ENCODE data around the gene HYAL3. TPM values are rescaled to one million over a fixed set of nuclear protein-coding genes. Genes with fewer than 3 reads are reported as not detected.

HYAL3 gene
- total RNA-seq, 1 donor from 2014 or later, result 3.6 TPM

GRCh38 chr3:50258029-50258680 lies 41.0 kb downstream of the HYAL3 start:
- peak overlapping the region; percentile 89 for H3K27ac Mint-ChIP-seq

GRCh38 chr3:50256978-50257890 lies 42.0 kb downstream of the HYAL3 start:
- peak; percentile 65 for TF ChIP-seq CTCF (IDR thresholded peaks at IDR 0.05; ENCODE audit: unreplicated experiment)
- Mint-ChIP-seq H3K9me3 (ENCODE audit: low read depth) (no peaks in the 10 kb centered on the region), H3K4me1 (ENCODE audit: low read depth) (peaks cover 28% of the 10 kb centered on the region), H3K27me3 (no peaks in the 10 kb centered on the region), H3K4me3 (ENCODE audit: low read depth) (no peak overlapping the region), H3K27ac (peak overlapping the region; percentile 89), H3K36me3 (ENCODE audit: insufficient read depth) (peaks cover 11% of the 10 kb centered on the region)
- no peak for DNase-seq (ENCODE audit: low spot score, unreplicated experiment)

More at GRCh38 chr3:50258029-50258680, 41.0 kb downstream of the HYAL3 start:
- Mint-ChIP-seq H3K27me3 (no peaks in the 10 kb centered on the region), H3K9me3 (ENCODE audit: low read depth) (no peaks in the 10 kb centered on the region), H3K36me3 (ENCODE audit: insufficient read depth) (peaks cover 11% of the 10 kb centered on the region), H3K4me3 (ENCODE audit: low read depth) (no peak overlapping the region), H3K4me1 (ENCODE audit: low read depth) (peaks cover 31% of the 10 kb centered on the region)
- no peak for DNase-seq (ENCODE audit: low spot score, unreplicated experiment)
- TF ChIP-seq CTCF (IDR thresholded peaks at IDR 0.05; ENCODE audit: unreplicated experiment), result no peak

GRCh38 chr3:50255251-50255615 lies 44.0 kb downstream of the HYAL3 start:
- no peak for TF ChIP-seq CTCF (IDR thresholded peaks at IDR 0.05; ENCODE audit: unreplicated experiment)
- Mint-ChIP-seq H3K4me1 (ENCODE audit: low read depth) (peaks cover 24% of the 10 kb centered on the region), H3K4me3 (ENCODE audit: low read depth) (no peak overlapping the region), H3K36me3 (ENCODE audit: insufficient read depth) (peaks cover 13% of the 10 kb centered on the region), H3K27me3 (no peaks in the 10 kb centered on the region), H3K9me3 (ENCODE audit: low read depth) (no peaks in the 10 kb centered on the region), H3K27ac (no peak overlapping the region)
- no peak for DNase-seq (ENCODE audit: low spot score, unreplicated experiment)

DNA sequence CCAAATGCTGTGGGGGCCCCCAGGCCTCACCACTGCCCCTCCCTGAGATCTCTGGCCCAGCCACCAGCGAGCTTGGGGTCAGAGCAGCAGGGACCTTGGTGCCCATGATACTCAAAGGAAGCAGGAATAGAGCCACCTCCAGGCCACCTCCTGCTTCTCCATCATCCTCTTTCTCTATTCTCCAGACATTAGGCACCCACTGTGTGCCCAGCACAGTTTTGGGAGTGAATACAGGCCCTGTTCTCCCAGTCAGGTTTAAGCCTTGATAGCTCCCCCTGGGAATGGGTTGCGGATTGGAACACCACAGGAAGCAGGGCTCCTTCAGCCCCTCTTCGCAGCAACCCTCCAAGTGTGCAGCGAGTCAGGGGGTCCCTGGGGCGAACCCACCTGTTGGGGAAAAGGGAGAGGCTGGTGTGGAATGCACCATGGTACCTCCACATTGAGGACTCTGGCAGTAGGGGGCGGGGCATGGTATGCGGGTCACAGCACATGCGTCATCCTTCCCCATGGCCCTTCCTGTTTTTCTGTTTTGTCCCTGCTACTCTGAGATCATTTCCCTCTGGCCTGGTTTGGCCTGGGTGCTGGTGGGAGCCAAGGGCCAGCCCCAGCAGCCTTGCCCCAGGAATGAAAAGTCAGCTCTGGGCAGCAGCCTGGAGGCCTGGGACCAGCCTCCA lies 44.5 kb downstream of the HYAL3 start:
- Mint-ChIP-seq H3K36me3 (ENCODE audit: insufficient read depth) (peaks cover 13% of the 10 kb centered on the region), H3K4me3 (ENCODE audit: low read depth) (no peak overlapping the region), H3K4me1 (ENCODE audit: low read depth) (peaks cover 24% of the 10 kb centered on the region), H3K9me3 (ENCODE audit: low read depth) (no peaks in the 10 kb centered on the region), H3K27me3 (no peaks in the 10 kb centered on the region), H3K27ac (no peak overlapping the region)
- no peak for TF ChIP-seq CTCF (IDR thresholded peaks at IDR 0.05; ENCODE audit: unreplicated experiment)
- no peak for DNase-seq (ENCODE audit: low spot score, unreplicated experiment)

- Mint-ChIP-seq H3K9me3 (ENCODE audit: low read depth) (no peaks in the 10 kb centered on the region), H3K4me3 (ENCODE audit: low read depth) (no peak overlapping the region), H3K27ac (no peak overlapping the region), H3K27me3 (no peaks in the 10 kb centered on the region), H3K36me3 (ENCODE audit: insufficient read depth) (peaks cover 2% of the 10 kb centered on the region), H3K4me1 (ENCODE audit: low read depth) (peaks cover 13% of the 10 kb centered on the region)
- TF ChIP-seq CTCF (IDR thresholded peaks at IDR 0.05; ENCODE audit: unreplicated experiment), result no peak
- DNase-seq (ENCODE audit: low spot score, unreplicated experiment), result no peak
These were observed 48.0 kb downstream of the HYAL3 start for GRCh38 chr3:50251220-50251619.

Measured in progenitor cell of endocrine pancreas (in vitro differentiated cells).